Neural crest cell (in vitro differentiated cells): Measurements from ENCODE around the gene SLC43A1. TPM values are rescaled to one million over a fixed set of nuclear protein-coding genes. Genes with fewer than 3 reads are reported as not detected.

Source experiments
- DNase-seq: peaks from one replicate; pipeline ENCODE4 v3.0.0; 2021; ENCODE audit warnings: low read depth, mixed read lengths, low spot score
- H3K27ac Mint-ChIP-seq: one replicate; pipeline ENCODE4 v1.8.0; 2021; ENCODE audit warnings: mild to moderate bottlenecking, mixed read lengths; ENCODE audit not compliant: unreplicated experiment
- H3K27me3 Mint-ChIP-seq: 2 replicates; pipeline ENCODE4 v1.8.0; 2021; ENCODE audit warnings: low read depth, mild to moderate bottlenecking, mixed read lengths
- H3K36me3 Mint-ChIP-seq: 2 replicates; pipeline ENCODE4 v1.8.0; 2021; ENCODE audit warnings: low read depth, mild to moderate bottlenecking, mixed read lengths
- H3K4me1 Mint-ChIP-seq: 2 replicates; pipeline ENCODE4 v1.8.0; 2021; ENCODE audit warnings: mixed read lengths
- H3K4me3 Mint-ChIP-seq: one replicate; pipeline ENCODE4 v1.8.0; 2021; ENCODE audit warnings: mild to moderate bottlenecking, mixed read lengths
- H3K9me3 Mint-ChIP-seq: 2 replicates; pipeline ENCODE4 v1.8.0; 2021; ENCODE audit warnings: mixed read lengths
- total RNA-seq: library from RNA; stranded (reverse); gene quantifications from 2 replicates; pipeline ENCODE4 v1.2.1, GENCODE V29; 2021
- TF ChIP-seq, protein P1 (sequence below): fragments of 200-600 bp; sonication (generic); conservative IDR thresholded peaks from 2 replicates; pipeline ENCODE4 v1.5.0; 2021; ENCODE audit warnings: antibody characterized with exemption, mild to moderate bottlenecking

The SLC43A1 gene
- total RNA-seq, 1 donor from 2014 or later: 4.5 TPM

DNA sequence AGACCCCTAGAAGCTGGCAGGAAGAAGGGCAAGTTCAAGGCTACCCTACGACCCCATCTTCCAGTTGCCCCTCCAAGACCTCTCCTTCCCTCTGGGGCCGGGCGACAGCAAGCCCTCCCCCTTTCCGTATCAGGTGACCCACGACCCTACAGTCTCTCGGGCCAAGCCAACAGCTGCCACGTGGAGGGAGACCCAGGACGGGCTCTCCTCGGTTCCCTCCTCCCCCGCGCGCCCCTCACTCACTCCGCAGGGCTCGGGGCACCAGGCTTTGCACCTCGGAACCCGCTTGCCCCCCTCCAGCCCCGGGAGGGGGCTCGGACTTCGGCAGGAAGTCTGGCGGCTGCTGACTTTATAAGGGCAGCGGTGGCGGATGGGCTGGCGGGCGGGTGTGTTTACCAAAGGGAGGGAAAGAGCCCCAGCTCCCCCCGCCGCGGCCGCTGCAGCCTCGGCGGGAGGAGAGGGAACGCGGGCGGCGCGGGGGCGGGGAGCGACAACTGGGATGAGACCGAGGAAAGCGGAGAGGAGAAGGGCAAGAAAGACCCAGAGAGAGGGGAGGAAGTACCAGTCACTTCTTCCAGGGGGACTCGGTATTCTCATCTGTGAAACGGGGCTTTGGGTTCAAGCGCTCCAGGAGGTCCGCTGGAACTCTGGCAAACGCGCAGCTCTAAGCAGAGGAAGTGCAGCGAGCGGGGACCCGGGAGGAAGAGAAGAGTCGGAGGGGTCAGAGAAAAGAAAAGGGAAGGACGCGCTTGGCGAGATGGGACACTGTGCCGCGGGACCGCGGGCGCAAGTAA is 767 bp downstream of the SLC43A1 start:
- Mint-ChIP-seq H3K27ac (no peak overlapping the region), H3K4me1 (peaks cover 12% of the 10 kb centered on the region), H3K4me3 (peak overlapping the region; percentile 92), H3K36me3 (no peaks in the 10 kb centered on the region), H3K27me3 (peaks cover 66% of the 10 kb centered on the region), H3K9me3 (no peaks in the 10 kb centered on the region)
- peak; percentile 15 for DNase-seq
- TF ChIP-seq, protein P1, sequence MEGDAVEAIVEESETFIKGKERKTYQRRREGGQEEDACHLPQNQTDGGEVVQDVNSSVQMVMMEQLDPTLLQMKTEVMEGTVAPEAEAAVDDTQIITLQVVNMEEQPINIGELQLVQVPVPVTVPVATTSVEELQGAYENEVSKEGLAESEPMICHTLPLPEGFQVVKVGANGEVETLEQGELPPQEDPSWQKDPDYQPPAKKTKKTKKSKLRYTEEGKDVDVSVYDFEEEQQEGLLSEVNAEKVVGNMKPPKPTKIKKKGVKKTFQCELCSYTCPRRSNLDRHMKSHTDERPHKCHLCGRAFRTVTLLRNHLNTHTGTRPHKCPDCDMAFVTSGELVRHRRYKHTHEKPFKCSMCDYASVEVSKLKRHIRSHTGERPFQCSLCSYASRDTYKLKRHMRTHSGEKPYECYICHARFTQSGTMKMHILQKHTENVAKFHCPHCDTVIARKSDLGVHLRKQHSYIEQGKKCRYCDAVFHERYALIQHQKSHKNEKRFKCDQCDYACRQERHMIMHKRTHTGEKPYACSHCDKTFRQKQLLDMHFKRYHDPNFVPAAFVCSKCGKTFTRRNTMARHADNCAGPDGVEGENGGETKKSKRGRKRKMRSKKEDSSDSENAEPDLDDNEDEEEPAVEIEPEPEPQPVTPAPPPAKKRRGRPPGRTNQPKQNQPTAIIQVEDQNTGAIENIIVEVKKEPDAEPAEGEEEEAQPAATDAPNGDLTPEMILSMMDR: no peak

DNA sequence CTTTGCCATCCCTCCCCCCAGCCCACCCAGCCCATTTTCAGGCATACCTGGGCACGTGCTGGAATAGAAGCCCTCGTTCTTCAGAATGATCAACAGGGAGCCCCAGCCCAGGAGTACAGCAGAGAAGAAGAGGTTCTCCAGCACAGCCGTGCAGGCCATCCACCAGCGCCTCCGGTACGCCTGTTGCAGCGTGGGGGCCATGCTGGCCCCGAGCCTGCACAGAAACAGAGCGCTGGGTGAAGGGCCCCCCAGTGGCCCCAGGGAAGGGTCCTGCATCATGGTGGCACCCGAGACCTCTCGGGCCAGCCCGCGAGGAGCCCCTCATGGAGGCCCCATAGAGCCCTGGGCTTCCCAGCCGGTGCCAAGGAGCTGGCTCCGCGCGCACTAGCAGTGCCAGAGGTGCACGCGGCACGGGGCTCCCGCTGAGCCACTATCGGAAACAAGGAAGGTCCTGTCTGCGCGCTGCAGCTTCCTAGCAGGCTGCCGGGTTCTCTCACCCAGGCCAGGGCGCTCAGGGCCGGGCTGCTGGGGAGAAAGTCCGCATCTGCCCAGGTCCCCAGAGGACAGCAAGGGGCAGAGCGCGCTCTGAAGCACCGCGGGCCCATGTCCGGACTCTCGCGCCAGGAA is 1.5 kb downstream of the SLC43A1 start:
- peak overlapping the region; percentile 92 for H3K4me3 Mint-ChIP-seq
- no peaks in the 10 kb centered on the region for H3K36me3 Mint-ChIP-seq
- H3K27me3 Mint-ChIP-seq: peaks cover 66% of the 10 kb centered on the region
- H3K4me1 Mint-ChIP-seq: peaks cover 12% of the 10 kb centered on the region
- no peak overlapping the region for H3K27ac Mint-ChIP-seq
- DNase-seq: peak; percentile 21
- TF ChIP-seq, protein P1: no peak
- no peaks in the 10 kb centered on the region for H3K9me3 Mint-ChIP-seq

DNA sequence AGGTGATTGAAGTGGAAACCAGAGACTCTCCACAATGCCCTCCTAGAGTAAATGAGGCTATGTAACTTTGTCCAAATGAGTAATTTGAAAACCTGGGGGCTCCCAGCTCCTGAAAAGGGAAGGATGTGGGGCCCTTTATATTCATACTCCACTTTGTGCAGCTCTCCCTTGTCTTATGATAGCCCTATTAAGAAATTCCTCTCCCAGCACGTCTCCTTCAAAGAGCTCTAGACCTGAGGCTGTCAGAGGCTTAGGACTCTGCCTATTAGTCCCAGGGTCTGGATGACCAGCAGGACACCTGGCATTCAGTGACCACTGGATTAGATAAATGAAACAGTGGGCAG is 2.1 kb downstream of the SLC43A1 start:
- Mint-ChIP-seq H3K4me1 (peaks cover 12% of the 10 kb centered on the region), H3K36me3 (no peaks in the 10 kb centered on the region), H3K27me3 (peaks cover 62% of the 10 kb centered on the region), H3K4me3 (peak overlapping the region; percentile 86), H3K27ac (no peak overlapping the region), H3K9me3 (no peaks in the 10 kb centered on the region)
- no peak for DNase-seq
- TF ChIP-seq, protein P1: no peak

DNA sequence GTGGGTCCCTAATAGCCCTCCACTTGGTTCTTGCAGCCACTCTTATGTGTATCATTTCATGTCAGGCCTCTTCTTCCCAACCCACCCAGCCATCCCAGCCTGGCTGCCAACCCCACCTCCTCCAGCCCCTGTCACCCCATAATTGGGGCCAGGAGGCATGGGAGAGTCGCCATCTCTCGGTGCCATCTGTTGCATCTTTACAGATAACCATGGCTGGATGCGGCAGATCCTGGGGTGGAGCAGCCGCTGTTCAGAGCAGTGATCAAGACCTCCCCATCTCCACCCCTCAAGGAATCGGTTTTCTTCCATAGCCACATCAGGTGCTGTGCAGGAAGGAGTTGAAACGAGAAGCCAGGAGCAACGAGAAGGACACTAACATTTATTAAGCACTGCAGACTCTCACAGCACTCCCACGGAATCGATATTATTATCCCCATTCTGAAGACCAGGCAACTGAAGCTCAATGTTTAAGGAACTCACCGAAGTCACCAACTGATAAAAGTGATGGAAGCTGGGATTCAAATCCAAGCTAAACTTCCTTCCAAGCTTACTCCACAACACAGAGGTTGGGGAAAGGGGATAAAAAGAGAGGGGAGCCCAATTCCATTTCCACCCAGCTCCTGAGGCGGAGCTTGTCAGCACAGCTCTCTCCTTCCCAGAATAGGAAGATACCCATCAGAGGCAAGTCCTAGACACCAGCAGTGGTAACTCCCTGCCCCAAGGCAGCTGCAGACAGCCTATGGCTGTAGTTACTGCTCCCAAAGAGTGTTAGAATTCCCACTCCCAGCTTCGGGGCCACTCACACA is 2.7 kb downstream of the SLC43A1 start:
- Mint-ChIP-seq H3K4me1 (peaks cover 12% of the 10 kb centered on the region), H3K27ac (no peak overlapping the region), H3K36me3 (no peaks in the 10 kb centered on the region), H3K4me3 (peak overlapping the region; percentile 86), H3K9me3 (no peaks in the 10 kb centered on the region), H3K27me3 (peaks cover 60% of the 10 kb centered on the region)
- TF ChIP-seq, protein P1: no peak
- no peak for DNase-seq

DNA sequence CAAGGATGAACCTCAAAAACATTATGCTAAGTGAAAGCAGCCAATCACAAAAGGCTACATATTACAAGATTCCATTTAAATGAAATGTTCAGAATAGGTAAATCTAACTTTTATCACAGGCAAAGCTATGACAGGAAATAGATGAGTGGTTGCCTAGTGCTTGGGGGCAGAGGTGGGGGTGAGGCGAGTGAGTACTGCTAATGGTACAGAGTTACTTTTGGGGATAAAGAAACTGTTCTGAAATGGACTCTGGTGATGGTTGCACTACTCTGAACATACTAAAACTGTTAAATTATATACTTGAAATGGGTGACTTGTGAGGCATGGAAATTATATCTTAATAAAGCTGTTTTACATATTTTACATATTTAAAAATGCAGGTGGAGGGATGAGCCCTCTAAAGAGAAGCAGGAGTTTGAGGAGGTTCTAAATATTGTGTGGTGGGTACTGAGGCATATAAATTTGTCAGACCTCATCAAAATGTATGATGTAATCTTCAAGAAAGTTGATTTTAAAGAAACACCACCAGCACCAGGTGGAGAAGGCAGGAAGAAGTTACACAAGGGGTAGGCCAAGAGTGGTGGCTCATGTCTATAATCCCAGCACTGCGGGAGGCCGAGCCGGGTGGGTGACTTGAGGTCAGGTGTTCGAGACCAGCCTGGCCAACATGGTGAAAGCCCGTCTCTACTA is 3.6 kb downstream of the SLC43A1 start:
- DNase-seq: no peak
- peak overlapping the region; percentile 21 for H3K4me3 Mint-ChIP-seq
- no peaks in the 10 kb centered on the region for H3K9me3 Mint-ChIP-seq
- H3K27ac Mint-ChIP-seq: no peak overlapping the region
- H3K4me1 Mint-ChIP-seq: peaks cover 12% of the 10 kb centered on the region
- H3K27me3 Mint-ChIP-seq: peaks cover 52% of the 10 kb centered on the region
- TF ChIP-seq, protein P1: no peak
- H3K36me3 Mint-ChIP-seq: no peaks in the 10 kb centered on the region
